Measurements from ENCODE around the gene GABPB1.

GABPB1 gene

GRCh38 chr15:50304836-50305235 is 50.2 kb downstream of the GABPB1 start:
- H3K4me3 ChIP-seq (ENCODE audit: low read length) = no peak overlapping the region
- TF ChIP-seq CTCF (conservative IDR thresholded peaks at IDR 0.05; ENCODE audit: low read depth, low read length) = no peak
- DNase-seq (ENCODE audit: low read depth) = no peak

- no peak overlapping the region for H3K4me3 ChIP-seq (ENCODE audit: low read length)
- no peak for TF ChIP-seq CTCF (conservative IDR thresholded peaks at IDR 0.05; ENCODE audit: low read depth, low read length)
- no peak for DNase-seq (ENCODE audit: low read depth)
Observed at GRCh38 chr15:50302581-50302980, 52.4 kb downstream of the GABPB1 start.

- TF ChIP-seq CTCF (conservative IDR thresholded peaks at IDR 0.05; ENCODE audit: low read depth, low read length) = no peak
- no peak for DNase-seq (ENCODE audit: low read depth)
- H3K4me3 ChIP-seq (ENCODE audit: low read length) = no peak overlapping the region
Observed at GRCh38 chr15:50298340-50298739, 56.7 kb downstream of the GABPB1 start.

GRCh38 chr15:50295966-50296365 is 59.0 kb downstream of the GABPB1 start:
- TF ChIP-seq CTCF (conservative IDR thresholded peaks at IDR 0.05; ENCODE audit: low read depth, low read length) = no peak
- DNase-seq (ENCODE audit: low read depth) = no peak
- no peak overlapping the region for H3K4me3 ChIP-seq (ENCODE audit: low read length)

GRCh38 chr15:50289749-50290148 is 65.2 kb downstream of the GABPB1 start:
- no peak for DNase-seq (ENCODE audit: low read depth)
- no peak overlapping the region for H3K4me3 ChIP-seq (ENCODE audit: low read length)
- TF ChIP-seq CTCF (conservative IDR thresholded peaks at IDR 0.05; ENCODE audit: low read depth, low read length) = no peak

GRCh38 chr15:50287324-50288116 is 67.5 kb downstream of the GABPB1 start:
- no peak overlapping the region for H3K4me3 ChIP-seq (ENCODE audit: low read length)
- DNase-seq (ENCODE audit: low read depth) = no peak
- no peak for TF ChIP-seq CTCF (conservative IDR thresholded peaks at IDR 0.05; ENCODE audit: low read depth, low read length)

- H3K4me3 ChIP-seq (ENCODE audit: low read length) = no peak overlapping the region
- TF ChIP-seq CTCF (conservative IDR thresholded peaks at IDR 0.05; ENCODE audit: low read depth, low read length) = no peak
- DNase-seq (ENCODE audit: low read depth) = no peak
Observed at GRCh38 chr15:50281427-50281826, 73.6 kb downstream of the GABPB1 start.

All from retinal pigment epithelial cell (primary cell).